ENCODE data around the gene MBD3L2.

DNA sequence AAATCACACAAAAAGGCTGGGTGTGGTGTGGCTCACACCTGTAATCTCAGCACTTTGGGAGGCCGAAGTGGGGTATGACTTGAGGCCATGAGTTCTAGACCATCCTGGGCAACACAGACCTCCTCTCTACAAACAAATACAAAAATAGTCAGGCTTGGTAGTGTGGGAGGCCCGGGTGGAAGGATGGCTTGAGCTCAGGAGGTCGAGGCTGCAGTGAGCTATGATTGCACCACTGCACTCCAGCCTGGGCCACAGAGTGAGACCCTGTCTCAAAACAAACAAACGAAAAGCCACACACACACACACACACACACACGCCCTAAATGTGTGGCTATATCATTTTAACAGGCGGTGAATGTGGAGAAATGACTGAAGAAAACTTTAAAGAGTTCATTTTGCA is 19.5 kb downstream of the MBD3L2 start:
- no peak for TF ChIP-seq POLR2A (IDR thresholded peaks at IDR 0.05)
- TF ChIP-seq CTCF (IDR thresholded peaks at IDR 0.05 in 8 of 11, conservative IDR thresholded peaks at IDR 0.05 in 3 of 11), result no peak
- no peak for TF ChIP-seq POLR2AphosphoS5 (IDR thresholded peaks at IDR 0.05)

All from spleen (tissue), 7 donors.